Measurements from ENCODE around the gene NTSR1. TPM values are rescaled to one million over a fixed set of nuclear protein-coding genes. Genes with fewer than 3 reads are reported as not detected.

The NTSR1 gene
- total RNA-seq, 1 experiment from 2014 or later, result 44.1 TPM

DNA sequence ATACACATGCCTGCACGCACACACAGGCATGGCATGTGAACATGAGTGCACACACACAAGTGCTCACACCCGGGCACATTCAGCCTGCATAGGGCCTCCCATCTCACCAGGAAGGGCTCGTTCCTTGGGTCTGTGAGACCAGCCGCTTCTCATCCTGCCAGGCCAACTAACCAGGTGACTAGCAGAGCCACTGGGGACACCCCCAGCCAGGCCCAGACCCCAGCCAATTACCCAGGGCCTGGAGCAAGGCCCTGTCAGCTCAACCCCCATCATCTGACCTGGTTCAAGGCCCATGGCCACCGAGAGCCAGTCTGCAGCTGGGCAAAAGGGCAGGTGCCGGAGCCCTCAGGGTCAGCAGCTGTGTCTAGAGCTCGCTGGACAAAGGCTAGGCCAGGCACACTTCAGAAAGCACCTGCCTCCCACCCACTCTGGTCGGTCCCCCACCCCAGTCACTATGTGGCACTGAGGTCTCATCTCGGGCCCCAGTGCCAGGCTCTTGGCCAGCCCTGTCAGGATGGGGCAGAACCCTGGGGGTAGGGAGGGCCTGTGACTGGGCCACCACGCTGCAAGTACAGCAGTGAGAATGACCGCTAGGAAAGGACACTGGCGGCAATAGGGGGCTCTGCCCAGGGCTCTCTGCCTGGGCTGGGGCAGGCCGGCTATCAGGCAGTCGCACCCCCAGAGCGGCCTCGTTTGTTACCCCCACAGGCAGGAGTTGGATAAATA lies 60.9 kb downstream of the NTSR1 start:
- H3K27ac ChIP-seq (ENCODE audit: low read length), result no peak overlapping the region
- no TSS peak for BruUV-seq (replicated peaks)
- no peaks in the 10 kb centered on the region for H3K27me3 ChIP-seq (ENCODE audit: control insufficient read depth, insufficient read depth, low read length)
- no peak for ATAC-seq
- TF ChIP-seq TCF7L2 (IDR thresholded peaks at IDR 0.05; ENCODE audit: low read depth, low read length) (no peak), SIN3A (IDR thresholded peaks at IDR 0.05; ENCODE audit: borderline replicate concordance, insufficient read depth, low read depth, low read length) (no peak), REST (IDR thresholded peaks at IDR 0.05; ENCODE audit: insufficient read depth in 1 of 2, low read depth in 2 of 2, low read length in 1 of 2) (no peak), CTCF (IDR thresholded peaks at IDR 0.05) (no peak), POLR2AphosphoS5 (IDR thresholded peaks at IDR 0.05; ENCODE audit: low read depth, low read length) (no peak)
- H3K4me1 ChIP-seq (ENCODE audit: control insufficient read depth, insufficient read depth, low read length), result no peaks in the 10 kb centered on the region; the same call in 1 of the 2 replicates
- H3K4me3 ChIP-seq (ENCODE audit: low read depth in 2 of 2, low read length in 2 of 2), result no peak overlapping the region
- ChIA-PET POLR2A (no interaction called here), CTCF (no interaction called here)
- intact Hi-C loops (cut with micrococcal nuclease; ENCODE audit: unreplicated experiment), result no loop called here
- in situ Hi-C loops (cut with HindIII; ENCODE audit: low pct_unique_long_range_greater_than_20kb, low sequenced_read_pairs), result no loop called here
- H3K36me3 ChIP-seq (ENCODE audit: control insufficient read depth, insufficient read depth, low read length), result no peaks in the 10 kb centered on the region
- DNase-seq (ENCODE audit: low read depth, low spot score), result no peak
- H3K9me3 ChIP-seq (ENCODE audit: control insufficient read depth, insufficient read depth, low read depth, low read length), result no peaks in the 10 kb centered on the region

DNA sequence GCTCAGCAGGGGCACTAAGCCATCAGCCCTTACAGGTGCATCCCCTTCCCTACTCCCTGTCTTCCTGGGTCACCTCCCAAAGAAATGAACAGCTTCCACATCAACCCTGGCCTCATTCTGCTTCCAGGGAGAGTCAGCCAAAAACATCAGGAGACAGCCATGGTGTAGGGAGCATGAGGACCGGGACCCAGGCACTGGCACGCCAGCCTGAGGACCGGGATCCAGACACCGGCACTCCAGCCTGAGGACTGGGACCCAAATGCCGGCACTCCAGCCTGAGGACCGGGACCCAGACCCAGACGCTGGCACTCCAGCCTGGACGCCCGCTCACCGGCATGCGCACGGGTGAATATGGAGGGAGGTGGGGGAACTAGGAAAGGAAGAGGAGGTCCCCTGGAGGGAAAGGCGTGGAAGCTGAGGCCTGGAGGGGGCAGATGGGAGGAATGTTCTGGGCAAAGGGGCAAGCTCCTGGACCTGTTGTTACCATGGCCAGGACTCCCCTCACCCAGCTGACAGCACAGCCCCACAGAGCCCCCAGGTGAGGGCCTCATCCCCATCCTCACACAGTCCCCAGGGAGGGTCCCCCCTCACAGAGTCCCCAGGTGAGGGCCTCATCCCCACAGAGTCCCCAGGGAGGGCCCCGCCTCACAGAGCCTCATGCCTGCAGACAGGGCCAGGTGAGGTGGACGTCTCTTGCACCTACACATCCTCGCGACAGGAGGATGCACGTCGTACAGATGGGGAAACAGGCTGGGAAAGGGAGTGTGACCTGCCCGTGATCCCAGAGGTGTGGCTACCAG lies 61.7 kb downstream of the NTSR1 start:
- ChIA-PET CTCF (no interaction called here), POLR2A (no interaction called here)
- ATAC-seq (no peak), DNase-seq (ENCODE audit: low read depth, low spot score) (no peak)
- in situ Hi-C loops (cut with HindIII; ENCODE audit: low pct_unique_long_range_greater_than_20kb, low sequenced_read_pairs) (no loop called here), intact Hi-C loops (cut with micrococcal nuclease; ENCODE audit: unreplicated experiment) (no loop called here)
- Histone ChIP-seq H3K4me1 (ENCODE audit: control insufficient read depth, insufficient read depth, low read length) (no peaks in the 10 kb centered on the region; the same call in 1 of the 2 replicates), H3K4me3 (ENCODE audit: low read depth in 2 of 2, low read length in 2 of 2) (no peak overlapping the region), H3K9me3 (ENCODE audit: control insufficient read depth, insufficient read depth, low read depth, low read length) (no peaks in the 10 kb centered on the region), H3K27me3 (ENCODE audit: control insufficient read depth, insufficient read depth, low read length) (no peaks in the 10 kb centered on the region), H3K36me3 (ENCODE audit: control insufficient read depth, insufficient read depth, low read length) (no peaks in the 10 kb centered on the region), H3K27ac (ENCODE audit: low read length) (no peak overlapping the region)
- no peak for TF ChIP-seq POLR2AphosphoS5 (IDR thresholded peaks at IDR 0.05; ENCODE audit: low read depth, low read length)
- TF ChIP-seq TCF7L2 (IDR thresholded peaks at IDR 0.05; ENCODE audit: low read depth, low read length), result no peak
- TF ChIP-seq REST (IDR thresholded peaks at IDR 0.05; ENCODE audit: insufficient read depth in 1 of 2, low read depth in 2 of 2, low read length in 1 of 2), result no peak
- no peak for TF ChIP-seq SIN3A (IDR thresholded peaks at IDR 0.05; ENCODE audit: borderline replicate concordance, insufficient read depth, low read depth, low read length)
- no peak for TF ChIP-seq CTCF (IDR thresholded peaks at IDR 0.05)
- BruUV-seq (replicated peaks), result no TSS peak

Measured in Panc1 (cell line).